GM11168 (cell line): ENCODE data around the gene NCK2.

Experiments used
- in situ Hi-C: fragments of 300-500 bp; cut with MboI; formaldehyde crosslinking; loops from one replicate; pipeline ENCODE4 v1.12.0; 2022; ENCODE audit warnings: low sequenced_read_pairs; ENCODE audit not compliant: unreplicated experiment

The NCK2 gene

GRCh38 chr2:105744909-105745853 is at the start of gene NCK2:
Gene NCK2 (plus strand): TSS chr2:105744912. CDS start chr2:105855064, 110,152 bp downstream.
- in situ Hi-C loops: no loop called here

DNA sequence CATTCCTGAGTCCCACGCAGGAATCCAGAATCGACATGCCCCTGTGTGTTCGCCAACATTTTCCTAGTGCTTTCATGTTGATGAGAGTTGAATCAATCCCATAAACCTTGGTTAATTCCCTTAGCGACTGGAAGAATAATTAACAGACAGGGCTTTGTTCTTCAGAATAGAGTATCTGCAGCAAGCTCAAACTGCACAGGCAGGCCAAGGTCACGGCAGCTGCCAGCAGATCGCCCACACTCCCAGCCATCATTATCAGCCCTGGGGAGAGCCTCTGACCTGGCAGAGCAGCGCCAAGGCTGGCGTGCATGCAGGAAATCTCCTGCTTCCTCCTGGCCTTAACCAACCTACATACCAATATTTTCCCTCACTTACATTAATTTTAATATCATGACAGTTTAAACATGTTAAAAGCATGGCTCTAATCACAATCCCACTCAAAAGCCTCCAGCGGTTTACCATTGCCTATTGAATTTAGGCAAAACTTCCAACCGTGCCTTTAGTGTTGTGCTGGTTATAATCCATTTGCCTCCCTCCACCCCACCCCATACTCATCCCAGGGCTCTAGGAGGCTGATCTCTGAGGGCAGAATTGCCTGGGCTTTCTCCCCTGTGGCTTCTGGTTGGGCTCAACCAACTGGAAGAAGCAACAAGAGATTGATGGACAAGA is 46.8 kb upstream of the NCK2 start:
- in situ Hi-C loops: no loop called here

- in situ Hi-C loops: no loop called here
Observed at GRCh38 chr2:105698820-105699219, 45.9 kb upstream of the NCK2 start.

DNA sequence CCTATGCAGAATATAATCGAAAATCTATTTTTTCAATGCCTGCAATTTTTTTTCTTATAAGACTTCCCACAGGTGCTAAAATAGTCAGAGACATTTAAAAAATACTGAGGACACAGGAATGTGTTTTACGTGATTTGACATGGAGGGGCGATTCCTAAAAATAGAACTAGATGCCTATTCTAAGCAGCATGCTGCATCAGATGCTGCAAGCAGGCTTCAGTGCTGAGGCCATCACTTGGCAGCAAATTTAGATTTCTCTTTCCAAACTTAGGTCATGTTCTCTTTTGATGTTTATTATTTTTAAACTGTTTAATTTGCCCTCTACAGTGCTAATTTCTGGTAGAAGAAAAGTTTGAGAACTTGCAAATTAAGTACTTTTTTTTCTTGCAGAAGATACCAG is 43.7 kb upstream of the NCK2 start:
- in situ Hi-C loops: no loop called here

DNA sequence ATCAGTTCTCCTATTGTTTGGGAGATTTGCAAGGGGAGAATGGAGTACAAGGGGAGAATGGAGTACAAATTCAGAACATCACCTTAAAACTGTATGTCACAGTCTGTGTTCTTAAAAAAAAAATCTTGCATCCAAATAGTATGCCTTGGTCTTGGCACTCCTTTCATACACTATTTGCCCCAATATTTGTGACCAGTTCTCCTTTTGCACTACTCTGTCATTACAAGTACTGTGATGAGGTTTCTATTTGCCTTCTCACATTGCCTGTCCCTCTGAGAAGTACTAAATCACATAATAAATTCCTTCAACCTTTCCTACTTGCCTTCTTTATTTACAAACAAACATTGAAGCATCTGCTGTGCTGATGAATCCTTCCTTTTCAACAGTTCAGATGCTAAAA is 36.0 kb upstream of the NCK2 start:
- in situ Hi-C loops: no loop called here

DNA sequence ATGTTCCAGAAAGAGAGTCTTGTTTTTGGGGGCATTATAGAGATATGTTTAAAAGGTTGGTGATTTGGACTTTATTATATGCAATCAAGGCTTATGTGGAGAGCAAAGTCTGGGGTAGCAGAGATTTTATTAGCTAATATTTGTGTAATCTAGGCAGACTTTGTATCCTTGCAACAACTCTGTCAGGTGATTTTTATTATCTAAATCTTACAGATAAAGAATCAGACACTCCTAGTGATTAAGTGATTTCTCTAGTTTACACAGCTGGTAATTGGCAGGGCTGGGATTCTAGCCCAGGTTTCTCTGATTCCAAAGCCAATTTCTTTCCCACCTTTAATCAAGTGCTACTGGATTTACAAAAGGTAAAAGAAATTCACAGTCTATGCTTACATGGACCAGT is 33.3 kb upstream of the NCK2 start:
- in situ Hi-C loops: no loop called here

- in situ Hi-C loops: no loop called here
Observed at GRCh38 chr2:105712166-105712915, 32.4 kb upstream of the NCK2 start.

DNA sequence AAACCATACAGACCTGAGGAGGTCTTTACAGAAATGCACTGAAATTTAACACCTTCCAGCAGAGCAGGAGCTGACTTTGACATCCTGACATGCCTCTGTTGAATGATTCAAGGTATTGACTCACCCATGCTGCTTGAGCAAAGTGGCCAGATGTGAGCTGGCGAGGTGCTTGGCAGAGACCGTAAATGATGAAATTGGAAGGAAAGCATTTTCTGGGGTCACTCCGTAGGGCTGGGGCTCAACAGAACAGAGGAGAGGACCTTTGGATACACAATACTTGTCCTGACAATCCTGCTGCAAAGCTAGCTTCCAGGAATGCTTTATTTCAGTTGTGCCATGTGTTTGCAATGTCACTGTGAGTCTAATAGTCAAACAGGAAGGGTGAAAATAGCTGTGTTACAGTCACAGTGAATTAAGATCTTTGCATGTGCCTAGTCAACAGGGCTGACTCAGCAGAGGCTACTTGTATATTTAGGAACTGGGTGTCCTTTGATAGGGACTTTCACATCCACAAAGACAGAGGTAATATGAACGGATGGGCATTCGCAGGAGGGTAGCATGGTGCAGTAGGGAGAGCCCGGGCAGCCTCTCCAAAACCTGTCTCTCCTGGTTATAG is 31.6 kb upstream of the NCK2 start:
- in situ Hi-C loops: no loop called here

GRCh38 chr2:105714141-105714540 is 30.6 kb upstream of the NCK2 start:
- in situ Hi-C loops: no loop called here

GRCh38 chr2:105718846-105719481 is 25.7 kb upstream of the NCK2 start:
- in situ Hi-C loops: no loop called here

GRCh38 chr2:105721991-105722511 is 22.7 kb upstream of the NCK2 start:
- in situ Hi-C loops: no loop called here

- in situ Hi-C loops: no loop called here
Observed at GRCh38 chr2:105722726-105723297, 21.9 kb upstream of the NCK2 start.

DNA sequence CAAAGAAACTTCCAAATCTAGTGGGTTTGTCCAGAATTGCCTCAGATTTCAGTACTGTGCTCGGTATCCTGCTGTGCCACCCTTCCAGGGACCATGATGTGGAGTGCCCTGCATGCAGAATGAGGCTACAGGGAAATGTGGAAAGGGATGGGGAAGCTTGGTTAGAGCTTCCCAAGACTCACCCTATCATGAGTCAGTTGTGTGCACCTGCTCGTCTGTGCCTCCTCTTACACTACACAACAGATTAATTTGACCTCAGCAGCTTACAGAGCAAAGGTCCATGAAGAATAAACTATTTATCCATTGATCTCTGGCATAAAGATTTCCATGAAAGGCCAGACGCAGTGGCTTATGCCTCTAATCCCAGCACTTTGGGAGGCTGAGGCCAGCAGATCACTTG is 21.3 kb upstream of the NCK2 start:
- in situ Hi-C loops: no loop called here

DNA sequence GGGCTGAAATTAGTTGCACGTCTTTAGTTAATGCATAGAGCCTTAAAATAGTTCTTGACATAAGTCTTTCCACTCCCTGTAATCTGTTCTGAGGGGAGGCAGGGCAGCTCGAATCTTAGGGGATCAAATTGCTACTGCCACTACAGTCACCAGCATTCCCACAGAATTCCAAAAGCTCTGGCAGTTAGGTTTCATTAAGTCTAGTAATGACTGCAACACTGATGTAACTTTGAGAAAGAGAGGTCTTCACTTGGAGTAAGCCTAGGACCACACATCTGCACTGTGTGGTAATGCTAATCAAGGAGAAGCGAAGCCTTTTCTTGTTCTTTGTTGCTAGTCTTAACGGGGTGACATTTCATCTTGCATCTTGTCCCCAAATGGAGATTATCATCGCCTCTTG is 19.3 kb upstream of the NCK2 start:
- in situ Hi-C loops: no loop called here

- in situ Hi-C loops: no loop called here
Observed at GRCh38 chr2:105730170-105730569, 14.5 kb upstream of the NCK2 start.

DNA sequence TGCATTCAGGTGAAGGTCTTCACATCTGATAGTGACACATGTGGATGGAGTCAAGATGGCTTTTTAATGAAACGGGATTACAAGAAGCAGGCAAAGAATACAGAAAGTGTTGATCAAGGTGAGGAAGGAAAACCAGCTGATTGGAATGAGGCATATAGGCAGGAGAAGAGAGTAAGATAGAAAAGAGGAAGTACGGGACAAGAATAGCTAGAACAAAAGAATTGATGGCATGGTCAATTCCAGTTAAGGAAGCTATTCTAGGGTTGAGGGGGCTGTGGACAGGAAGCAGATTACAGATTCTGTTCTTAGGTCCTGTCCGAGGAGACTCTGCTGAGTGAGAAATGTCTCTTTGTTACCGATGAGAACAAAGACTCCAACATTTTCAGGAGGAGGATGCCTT is 13.2 kb upstream of the NCK2 start:
- in situ Hi-C loops: no loop called here

DNA sequence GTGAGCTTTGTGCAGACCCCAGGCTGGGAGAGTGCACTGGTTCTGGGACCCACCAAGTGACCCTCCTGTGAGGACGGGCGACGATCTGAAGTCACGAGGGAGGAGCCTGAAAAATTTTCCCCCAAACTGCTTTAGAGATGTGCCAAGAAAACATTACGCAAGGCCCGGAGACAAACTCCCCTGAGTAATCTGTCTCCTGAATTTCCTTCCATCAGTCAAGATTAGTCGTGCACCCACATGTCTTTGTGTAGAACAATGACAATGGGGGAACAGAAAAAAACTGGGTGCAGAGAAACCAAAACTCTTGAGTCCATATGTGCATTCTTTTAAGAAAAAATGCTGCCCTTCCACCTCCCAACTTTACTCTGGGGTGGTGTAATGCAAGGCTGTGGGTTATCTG is 12.6 kb upstream of the NCK2 start:
- in situ Hi-C loops: no loop called here

- in situ Hi-C loops: no loop called here
Observed at GRCh38 chr2:105732955-105733607, 11.6 kb upstream of the NCK2 start.

DNA sequence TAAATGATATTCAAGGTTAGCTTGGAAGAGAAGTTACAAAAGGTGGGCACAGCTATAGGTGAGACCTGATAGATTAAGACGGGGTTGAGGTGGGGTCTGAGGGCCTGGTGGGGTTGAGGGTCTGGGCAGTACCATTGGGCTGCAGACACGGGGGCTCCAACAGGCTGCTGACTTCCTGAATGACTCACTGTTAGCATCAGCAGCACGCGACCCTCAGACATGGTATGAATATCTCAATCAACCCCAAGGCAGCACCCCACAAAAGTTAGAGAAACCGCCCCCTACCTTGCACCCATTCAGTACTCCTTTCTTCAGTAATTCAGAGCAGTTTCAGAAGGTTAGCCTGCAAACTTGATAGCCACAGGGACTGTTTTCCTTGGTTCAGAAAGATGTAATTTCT is 10.8 kb upstream of the NCK2 start:
- in situ Hi-C loops: no loop called here
